Mucosa of rectum (tissue), 2 donors: Measurements from ENCODE around the gene LPP.

Experiments
- H3K27ac ChIP-seq, 2 donors: one replicate each; pipeline ENCODE4 v1.7.0; 2013; ENCODE audit warnings: inconsistent platforms in 2 of 2, low read depth in 2 of 2, low read length in 2 of 2
- H3K27me3 ChIP-seq, 2 donors: one replicate each; pipeline ENCODE4 v1.7.0; 2013; ENCODE audit warnings: low read length in 2 of 2; ENCODE audit not compliant: control insufficient read depth in 2 of 2, insufficient read depth in 2 of 2
- H3K36me3 ChIP-seq, 2 donors: one replicate each; pipeline ENCODE4 v1.7.0; 2013; ENCODE audit warnings: low read length in 2 of 2; ENCODE audit not compliant: control insufficient read depth in 2 of 2, insufficient read depth in 2 of 2
- H3K4me1 ChIP-seq, 2 donors: one replicate each; pipeline ENCODE4 v1.7.0; 2013; ENCODE audit warnings: low read length in 2 of 2, mild to moderate bottlenecking in 1 of 2; ENCODE audit not compliant: control insufficient read depth in 2 of 2, insufficient read depth in 2 of 2
- H3K4me3 ChIP-seq, 2 donors: one replicate each; pipeline ENCODE4 v1.7.0; 2013; ENCODE audit warnings: low read length in 2 of 2
- H3K9ac ChIP-seq, 2 donors: one replicate each; pipeline ENCODE4 v1.7.0; 2013; ENCODE audit warnings: low read length in 2 of 2, low read depth in 1 of 2, mild to moderate bottlenecking in 1 of 2
- H3K9me3 ChIP-seq, 2 donors: one replicate each; pipeline ENCODE4 v1.7.0; 2013; ENCODE audit warnings: low read length in 2 of 2; ENCODE audit not compliant: control insufficient read depth in 2 of 2
- donor health status: healthy.
- donor health status: Normal muscosa, but diverticular disease.

LPP gene

DNA sequence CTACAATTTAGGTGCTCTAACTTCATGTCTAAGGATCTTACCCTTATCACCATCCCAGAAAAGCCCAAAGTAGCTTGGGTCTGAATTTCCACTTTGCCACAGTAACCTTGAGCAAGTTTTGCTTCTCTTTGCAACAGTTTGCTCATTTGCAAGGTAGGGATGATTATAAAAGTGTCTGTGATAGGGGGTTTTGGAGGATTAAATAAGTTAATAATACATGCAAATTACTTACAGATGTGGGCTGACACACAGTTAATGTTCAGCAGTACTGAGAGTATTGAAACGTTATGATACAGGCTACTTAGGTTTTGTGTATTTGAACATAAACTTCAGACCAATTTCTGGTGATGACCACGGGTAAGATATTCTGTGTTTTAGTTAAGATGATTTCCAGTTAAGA, 573.1 kb downstream of the LPP start:
- H3K36me3 ChIP-seq = no peaks in the 10 kb centered on the region
- H3K9me3 ChIP-seq = no peaks in the 10 kb centered on the region
- H3K27ac ChIP-seq = no peak overlapping the region
- H3K4me3 ChIP-seq = no peak overlapping the region
- H3K27me3 ChIP-seq = no peaks in the 10 kb centered on the region
- H3K9ac ChIP-seq = no peak overlapping the region
- no peaks in the 10 kb centered on the region for H3K4me1 ChIP-seq

GRCh38 chr3:188728371-188728896, 574.5 kb downstream of the LPP start:
- H3K9ac ChIP-seq = no peak overlapping the region
- no peak overlapping the region for H3K4me3 ChIP-seq
- H3K27ac ChIP-seq = no peak overlapping the region
- no peaks in the 10 kb centered on the region for H3K27me3 ChIP-seq
- H3K9me3 ChIP-seq = no peaks in the 10 kb centered on the region
- H3K36me3 ChIP-seq = no peaks in the 10 kb centered on the region
- no peaks in the 10 kb centered on the region for H3K4me1 ChIP-seq

GRCh38 chr3:188729422-188729821, 575.5 kb downstream of the LPP start:
- Histone ChIP-seq H3K36me3 (no peaks in the 10 kb centered on the region), H3K4me1 (no peaks in the 10 kb centered on the region), H3K9ac (no peak overlapping the region), H3K27ac (no peak overlapping the region), H3K4me3 (no peak overlapping the region), H3K9me3 (no peaks in the 10 kb centered on the region), H3K27me3 (no peaks in the 10 kb centered on the region)

DNA sequence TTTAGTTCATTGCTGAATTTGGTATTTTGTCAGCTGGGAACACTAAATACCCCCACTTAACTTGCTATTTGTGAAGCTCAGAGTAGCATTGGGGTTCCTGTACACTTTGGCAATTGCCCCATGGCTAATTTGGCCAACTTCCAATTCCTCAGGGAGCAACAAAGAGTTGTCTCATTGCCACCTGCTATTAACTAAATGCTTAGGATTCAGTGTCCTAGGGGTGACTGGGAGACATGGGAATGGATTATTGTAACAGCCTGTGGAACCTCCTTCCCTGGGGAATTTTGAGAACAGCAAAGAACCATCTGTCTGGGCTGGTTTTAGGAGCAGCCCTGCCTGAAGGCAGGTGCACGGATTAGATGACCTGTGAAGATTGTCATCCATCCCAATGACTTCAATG, 580.4 kb downstream of the LPP start:
- no peak overlapping the region for H3K27ac ChIP-seq

DNA sequence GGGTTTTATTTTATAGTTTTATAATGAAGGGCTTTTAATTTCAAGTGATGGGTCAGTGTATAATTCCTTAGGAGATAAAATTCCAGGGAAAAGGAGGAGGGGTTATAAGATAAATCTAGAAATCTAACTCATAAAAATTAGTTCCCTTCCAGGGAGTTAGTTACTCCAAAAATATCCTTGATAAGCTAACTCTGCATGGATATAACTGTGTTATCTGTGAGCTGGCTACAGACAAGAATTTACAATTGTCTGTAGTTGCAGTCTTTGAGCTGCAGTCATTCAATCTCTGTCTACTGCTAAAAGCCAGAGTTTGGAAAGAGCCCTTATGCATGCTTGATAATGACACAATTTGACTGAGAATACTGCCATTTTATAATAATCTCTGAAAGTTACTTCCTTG, 585.6 kb downstream of the LPP start:
- Histone ChIP-seq H3K9me3 (no peaks in the 10 kb centered on the region), H3K36me3 (no peaks in the 10 kb centered on the region), H3K4me1 (no peaks in the 10 kb centered on the region), H3K27ac (no peak overlapping the region), H3K4me3 (no peak overlapping the region), H3K27me3 (no peaks in the 10 kb centered on the region), H3K9ac (no peak overlapping the region)

More for the DNA sequence above, 580.4 kb downstream of the LPP start:
- no peaks in the 10 kb centered on the region for H3K4me1 ChIP-seq
- H3K9me3 ChIP-seq = no peaks in the 10 kb centered on the region
- no peaks in the 10 kb centered on the region for H3K27me3 ChIP-seq
- H3K4me3 ChIP-seq = no peak overlapping the region
- no peak overlapping the region for H3K9ac ChIP-seq
- H3K36me3 ChIP-seq = no peaks in the 10 kb centered on the region

DNA sequence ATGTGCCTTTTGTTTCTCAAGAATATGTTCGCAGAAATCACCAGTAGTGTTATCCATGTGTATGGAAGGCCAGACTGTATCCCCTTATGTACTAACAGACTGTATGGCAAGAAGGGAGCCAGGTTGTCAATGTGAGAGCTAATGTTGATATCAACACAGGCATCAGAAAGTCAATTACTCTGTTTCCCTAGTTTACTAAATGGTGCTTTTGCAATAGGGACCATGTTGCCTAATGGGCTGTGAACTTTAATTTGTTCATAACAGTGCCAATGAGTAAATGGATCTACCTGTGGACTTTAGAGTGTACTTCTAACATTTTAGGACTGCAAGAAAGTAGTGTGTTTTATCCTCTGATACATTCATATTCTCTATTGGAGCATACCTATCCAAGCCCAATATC, 586.1 kb downstream of the LPP start:
- no peaks in the 10 kb centered on the region for H3K27me3 ChIP-seq
- H3K36me3 ChIP-seq = no peaks in the 10 kb centered on the region
- no peak overlapping the region for H3K9ac ChIP-seq
- no peak overlapping the region for H3K4me3 ChIP-seq
- H3K27ac ChIP-seq = no peak overlapping the region
- no peaks in the 10 kb centered on the region for H3K9me3 ChIP-seq
- no peaks in the 10 kb centered on the region for H3K4me1 ChIP-seq

GRCh38 chr3:188742755-188743550, 589.0 kb downstream of the LPP start:
- H3K27ac ChIP-seq = no peak overlapping the region
- H3K36me3 ChIP-seq = no peaks in the 10 kb centered on the region
- H3K9ac ChIP-seq = no peak overlapping the region
- no peaks in the 10 kb centered on the region for H3K9me3 ChIP-seq
- no peaks in the 10 kb centered on the region for H3K27me3 ChIP-seq
- H3K4me1 ChIP-seq = no peaks in the 10 kb centered on the region
- no peak overlapping the region for H3K4me3 ChIP-seq

DNA sequence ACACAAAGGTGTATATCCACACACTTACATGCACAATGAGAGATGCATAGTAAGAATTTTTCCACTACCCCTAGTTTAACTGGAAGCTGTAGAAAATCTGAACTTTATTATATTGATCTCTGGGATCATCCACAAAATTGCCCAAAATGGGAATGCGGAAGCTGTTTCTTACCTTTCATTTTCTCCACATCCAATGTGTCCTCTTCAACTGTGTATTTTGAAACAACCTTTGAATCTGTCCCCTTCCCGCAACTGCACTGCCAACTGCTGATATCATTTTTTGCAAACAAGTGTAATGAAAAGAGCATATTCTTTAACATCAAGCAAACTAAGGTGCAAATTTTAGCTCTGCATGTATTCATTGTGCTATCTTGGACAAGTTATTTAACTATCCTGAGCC, 590.2 kb downstream of the LPP start:
- Histone ChIP-seq H3K9ac (no peak overlapping the region), H3K27me3 (no peaks in the 10 kb centered on the region), H3K27ac (no peak overlapping the region)

GRCh38 chr3:188745031-188745430, 591.1 kb downstream of the LPP start:
- H3K9ac ChIP-seq = no peak overlapping the region
- H3K27me3 ChIP-seq = no peaks in the 10 kb centered on the region
- no peaks in the 10 kb centered on the region for H3K4me1 ChIP-seq
- H3K27ac ChIP-seq = no peak overlapping the region
- H3K4me3 ChIP-seq = no peak overlapping the region
- no peaks in the 10 kb centered on the region for H3K36me3 ChIP-seq
- no peaks in the 10 kb centered on the region for H3K9me3 ChIP-seq

More for the DNA sequence above, 590.2 kb downstream of the LPP start:
- H3K4me1 ChIP-seq = no peaks in the 10 kb centered on the region
- no peak overlapping the region for H3K4me3 ChIP-seq
- H3K9me3 ChIP-seq = no peaks in the 10 kb centered on the region
- no peaks in the 10 kb centered on the region for H3K36me3 ChIP-seq

DNA sequence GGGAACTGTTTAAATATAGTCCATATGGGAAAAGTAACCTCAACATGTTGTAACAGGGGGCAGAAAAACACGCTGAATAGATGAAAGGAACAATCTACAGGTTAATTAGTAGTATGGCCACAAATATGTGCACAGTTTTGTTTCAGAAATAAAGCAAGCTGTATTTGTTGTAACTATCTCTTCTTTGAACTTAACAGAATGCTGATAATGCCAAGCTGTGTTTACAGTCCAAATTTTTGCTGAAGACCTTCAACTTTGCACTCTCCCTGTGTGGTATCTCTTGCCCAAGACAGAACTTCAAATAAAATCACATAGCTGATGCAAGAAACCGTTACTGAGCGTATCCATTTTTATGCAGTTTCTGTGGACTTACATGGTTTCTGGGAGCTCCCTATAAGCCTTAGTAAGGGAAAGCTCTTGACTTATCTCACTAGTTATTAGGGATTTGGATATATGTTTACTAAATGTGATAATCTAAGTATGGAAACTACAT, 592.4 kb downstream of the LPP start:
- Histone ChIP-seq H3K4me1 (no peaks in the 10 kb centered on the region), H3K36me3 (no peaks in the 10 kb centered on the region), H3K9me3 (no peaks in the 10 kb centered on the region), H3K4me3 (no peak overlapping the region), H3K9ac (no peak overlapping the region), H3K27ac (no peak overlapping the region), H3K27me3 (no peaks in the 10 kb centered on the region)
